NCI-H2196 treated with DMSO at 0.1 percent for 48 hours (cell line): ENCODE measurements around the gene IFT43.

Source experiments
- DNase-seq: peaks from one replicate; lab custom pipeline; 2025; ENCODE audit not compliant: unreplicated experiment; lab: John Stamatoyannopoulos, UW

Gene IFT43

GRCh38 chr14:76073717-76074116 is 88.2 kb downstream of the IFT43 start:
- no peak for DNase-seq

- no peak for DNase-seq
Measured at GRCh38 chr14:76077340-76077739, 91.8 kb downstream of the IFT43 start.

- DNase-seq: no peak
Measured at GRCh38 chr14:76078501-76078900, 92.9 kb downstream of the IFT43 start.

GRCh38 chr14:76080025-76080424 is 94.5 kb downstream of the IFT43 start:
- no peak for DNase-seq

- DNase-seq: no peak
Measured at GRCh38 chr14:76080471-76080870, 94.9 kb downstream of the IFT43 start.

GRCh38 chr14:76081642-76082041 is 96.1 kb downstream of the IFT43 start:
- DNase-seq: no peak

GRCh38 chr14:76083796-76084765 is 98.5 kb downstream of the IFT43 start:
- DNase-seq: no peak

GRCh38 chr14:76085358-76085757 is 99.8 kb downstream of the IFT43 start:
- DNase-seq: no peak

- no peak for DNase-seq
Measured at GRCh38 chr14:76086636-76087035, 101.1 kb downstream of the IFT43 start.

GRCh38 chr14:76088326-76088725 is 102.8 kb downstream of the IFT43 start:
- DNase-seq: no peak

GRCh38 chr14:76088771-76089571 is 103.4 kb downstream of the IFT43 start:
- no peak for DNase-seq

- DNase-seq: no peak
Measured at GRCh38 chr14:76089575-76089974, 104.0 kb downstream of the IFT43 start.

GRCh38 chr14:76090616-76091391 is 105.2 kb downstream of the IFT43 start:
- DNase-seq: no peak

GRCh38 chr14:76093077-76093476 is 107.5 kb downstream of the IFT43 start:
- no peak for DNase-seq

GRCh38 chr14:76096257-76096656 is 110.7 kb downstream of the IFT43 start:
- DNase-seq: no peak

GRCh38 chr14:76097547-76097946 is 112.0 kb downstream of the IFT43 start:
- DNase-seq: no peak

- no peak for DNase-seq
Measured at GRCh38 chr14:76098047-76098446, 112.5 kb downstream of the IFT43 start.

GRCh38 chr14:76098916-76099675 is 113.5 kb downstream of the IFT43 start:
- DNase-seq: no peak

- no peak for DNase-seq
Measured at GRCh38 chr14:76100236-76100635, 114.7 kb downstream of the IFT43 start.
